BLaER1 treated with 17β-estradiol and CSF1 and Interleukin-3, amounts not matched to agents 10 nM and 100 nM (cell line): ENCODE data around the gene PRDM13.
"Not testable (repeated sequence)": the region's sequence is repeated elsewhere in the genome, so short reads cannot be mapped to it uniquely, and the experiment has no call there.

ENCODE experiments used
- H3K27ac ChIP-seq, 11 experiments: shearing (Covaris generic); formaldehyde crosslinking; 2 replicates each; pipeline ENCODE4 v1.8.1; 2022
- H3K27me3 ChIP-seq, 11 experiments: shearing (Covaris generic); formaldehyde crosslinking; 2 replicates each; pipeline ENCODE4 v1.8.1; 2022
- H3K36me3 ChIP-seq, 11 experiments: shearing (Covaris generic); formaldehyde crosslinking; 2 replicates each; pipeline ENCODE4 v1.8.1; 2022
- H3K4me1 ChIP-seq, 10 experiments: shearing (Covaris generic); formaldehyde crosslinking; 2 replicates each; pipeline ENCODE4 v1.8.1; 2022
- H3K4me2 ChIP-seq, 11 experiments: shearing (Covaris generic); formaldehyde crosslinking; 2 replicates each; pipeline ENCODE4 v1.8.1; 2022
- H3K4me3 ChIP-seq, 10 experiments: shearing (Covaris generic); formaldehyde crosslinking; 2 replicates each; pipeline ENCODE4 v1.8.1; 2022
- H3K9ac ChIP-seq, 11 experiments: shearing (Covaris generic); formaldehyde crosslinking; 2 replicates each; pipeline ENCODE4 v1.8.1; 2022
- H3K9me3 ChIP-seq, 11 experiments: shearing (Covaris generic); formaldehyde crosslinking; replicated peaks in 1 of 11; 2 replicates each; pipeline ENCODE4 v1.8.1; 2022
- H4K20me1 ChIP-seq, 11 experiments: shearing (Covaris generic); formaldehyde crosslinking; 2 replicates each; pipeline ENCODE4 v1.8.1; 2022
- Cebpa-rat ChIP-seq, 11 experiments: shearing (Covaris generic); IDR thresholded peaks; 2 replicates each; pipeline ENCODE4 v1.8.1; 2022

Gene PRDM13

DNA sequence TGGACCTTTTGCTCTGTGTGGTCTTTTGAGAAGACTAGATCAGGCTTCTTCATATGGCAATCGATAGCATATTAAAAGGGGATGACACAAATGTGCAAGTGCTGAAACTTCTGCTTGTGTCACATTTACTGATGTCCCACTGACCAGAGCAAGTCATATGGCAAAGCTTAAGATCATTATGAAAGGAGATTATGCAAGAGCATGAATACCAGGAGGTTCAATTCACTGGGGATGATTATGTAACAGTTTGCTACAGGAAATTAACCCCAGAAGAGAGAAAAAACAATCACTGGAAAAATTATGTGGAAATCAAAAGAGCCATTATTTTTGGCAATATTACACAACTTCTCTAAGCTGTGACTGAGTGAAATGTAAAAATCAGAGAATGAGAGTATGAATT, 13.7 kb upstream of the PRDM13 start:
- peaks cover 0 to 10% (median 7%) of the 10 kb centered on the region in 11 experiments; a peak in 11 of 22 replicates for H3K9me3 ChIP-seq
- TF ChIP-seq Cebpa-rat (IDR thresholded peaks at IDR 0.05), result 0 out of 22 replicates have a peak, but pooled peaks of 2 of the 11 experiments have one; percentile 10 to 44
- H3K27me3 ChIP-seq, result peaks cover 42 to 73% (median 64%) of the 10 kb centered on the region in 11 experiments
- H3K4me1 ChIP-seq, result peaks cover 0 to 15% (median 6%) of the 10 kb centered on the region in 10 experiments; a peak in 8 of 20 replicates
- H3K9ac ChIP-seq, result no peak overlapping the region
- no peak overlapping the region for H3K27ac ChIP-seq
- H3K4me3 ChIP-seq, result no peak overlapping the region
- H3K36me3 ChIP-seq, result no peaks in the 10 kb centered on the region
- peak overlapping the region in 4 of 11 experiments; percentile 16 to 47 (median 19); a peak in 7 of 22 replicates for H3K4me2 ChIP-seq
- peaks cover 0 to 12% (median 0%) of the 10 kb centered on the region in 11 experiments; a peak in 3 of 22 replicates for H4K20me1 ChIP-seq

DNA sequence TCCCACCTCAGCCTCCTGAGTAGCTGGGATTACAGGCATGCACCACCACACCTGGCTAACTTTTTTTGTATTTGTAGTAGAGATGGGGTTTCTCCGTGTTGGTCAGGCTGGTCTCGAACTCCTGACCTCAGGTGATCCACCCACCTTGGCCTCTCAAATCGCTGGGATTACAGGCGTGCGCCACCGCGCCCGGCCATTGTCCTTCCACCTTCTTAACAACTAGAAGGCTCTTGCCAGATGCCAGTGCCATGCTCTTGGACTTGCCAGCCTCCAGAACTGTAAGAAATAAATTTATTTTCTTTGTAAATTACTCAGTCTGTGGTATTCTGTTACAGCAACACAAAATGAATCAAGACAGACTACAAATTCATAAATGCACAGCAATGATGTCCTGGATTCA, 11.9 kb upstream of the PRDM13 start:
- not testable (repeated sequence) for H3K27ac ChIP-seq, H3K4me3 ChIP-seq, H3K36me3 ChIP-seq, H3K4me2 ChIP-seq, H3K9ac ChIP-seq, H3K9me3 ChIP-seq
- Histone ChIP-seq H4K20me1 (peaks cover 0 to 10% (median 0%) of the 10 kb centered on the region in 11 experiments; a peak in 3 of 22 replicates), H3K27me3 (peaks cover 32 to 61% (median 46%) of the 10 kb centered on the region in 11 experiments), H3K4me1 (peaks cover 0 to 12% (median 2%) of the 10 kb centered on the region in 10 experiments; a peak in 6 of 20 replicates)

DNA sequence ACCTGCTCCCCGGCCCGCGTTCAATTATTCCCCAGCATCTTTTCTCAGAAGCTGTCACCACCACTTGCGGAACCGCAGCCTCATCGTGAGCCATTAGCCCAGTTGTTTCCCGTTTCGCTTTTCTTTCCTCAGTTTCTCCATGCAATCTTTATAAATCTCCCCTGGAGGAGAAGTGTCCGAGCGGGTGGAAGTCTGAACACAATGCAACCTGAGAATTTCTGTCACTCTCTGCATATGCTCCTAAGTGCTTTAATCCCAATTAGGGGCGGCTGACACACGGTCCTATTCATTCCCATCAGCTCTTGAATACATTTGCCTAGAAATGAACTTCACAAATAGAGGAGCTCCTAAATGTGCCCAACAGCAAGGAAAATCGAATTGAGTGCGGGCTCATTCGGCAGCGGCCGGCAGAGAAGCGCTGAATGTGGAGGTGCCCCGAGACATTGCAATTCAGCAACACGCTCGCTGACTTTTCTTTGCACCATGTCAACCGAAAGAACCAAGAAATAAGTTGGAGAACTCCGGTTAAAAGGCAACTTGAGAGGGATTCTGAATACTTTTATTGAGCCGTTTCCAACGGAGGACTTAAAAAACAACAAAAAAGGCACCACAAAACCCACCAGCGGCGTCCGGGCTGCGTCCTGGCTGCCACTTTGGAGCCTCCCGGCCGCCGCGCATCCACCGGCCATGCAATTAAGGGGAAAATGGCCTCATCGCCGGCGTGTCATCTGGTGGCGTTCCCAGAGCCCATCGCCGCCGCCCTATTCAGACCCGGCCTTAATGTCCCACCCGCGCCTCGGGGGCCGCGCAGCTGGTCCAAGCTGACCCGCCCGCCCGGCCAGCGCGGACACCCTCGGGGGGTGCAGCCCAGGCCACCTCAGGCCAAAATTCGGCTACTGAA, 3.9 kb upstream of the PRDM13 start:
- peak overlapping the region in 4 of 10 experiments; percentile 7 to 63 (median 28); a peak in 2 of 20 replicates for H3K4me3 ChIP-seq
- TF ChIP-seq Cebpa-rat (IDR thresholded peaks at IDR 0.05), result no peak

DNA sequence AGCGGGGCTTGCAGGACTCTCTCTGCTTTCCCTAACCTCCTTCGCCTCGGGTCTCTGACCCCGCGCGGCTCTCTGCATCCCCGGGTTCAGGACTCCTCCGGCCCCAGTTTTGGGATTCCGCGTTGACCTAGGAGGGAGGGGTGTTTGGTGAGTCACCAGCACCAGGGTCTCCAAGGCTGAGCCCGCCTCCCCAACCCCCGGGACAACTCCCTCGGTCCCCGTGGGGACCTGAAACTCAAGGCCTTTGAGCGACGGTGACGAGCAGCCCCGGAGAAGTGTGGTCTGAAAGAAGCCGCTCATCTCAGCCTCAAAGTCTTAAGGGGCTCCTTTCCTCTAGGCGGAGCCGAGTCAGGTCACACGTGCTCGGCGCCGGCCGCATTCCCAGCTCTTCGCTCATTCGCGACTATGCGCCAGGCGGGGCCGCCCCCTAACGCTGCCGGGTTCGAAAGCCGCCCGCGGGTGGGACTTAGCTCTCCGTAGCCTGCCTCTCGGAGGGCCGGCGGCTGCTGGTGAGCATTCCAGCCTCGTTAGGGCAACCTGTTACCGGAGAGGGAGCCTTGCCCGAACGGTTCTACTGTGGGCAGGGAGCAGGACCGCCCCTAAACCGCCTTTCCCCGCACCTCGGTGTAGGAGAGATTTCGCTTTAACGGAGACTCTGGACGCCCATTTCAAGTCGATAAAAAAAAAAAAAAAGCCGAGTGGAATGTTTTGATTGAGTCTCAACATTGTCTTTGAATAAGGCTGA, 3.0 kb upstream of the PRDM13 start:
- peaks cover 0 to 19% (median 5%) of the 10 kb centered on the region in 11 experiments; a peak in 7 of 22 replicates for H4K20me1 ChIP-seq
- H3K4me3 ChIP-seq, result peak overlapping the region; percentile 34 to 63 (median 46); a peak in 19 of 20 replicates
- H3K9ac ChIP-seq, result peak overlapping the region in 2 of 11 experiments; percentile 35 to 55; a peak in 2 of 22 replicates
- H3K27me3 ChIP-seq, result peaks cover 79 to 86% (median 83%) of the 10 kb centered on the region in 11 experiments
- H3K36me3 ChIP-seq, result peaks cover 0 to 8% (median 0%) of the 10 kb centered on the region in 11 experiments; a peak in 3 of 22 replicates
- H3K27ac ChIP-seq, result no peak overlapping the region
- peak overlapping the region; percentile 38 to 94 (median 67) for H3K4me2 ChIP-seq
- H3K4me1 ChIP-seq, result peaks cover 0 to 12% (median 9%) of the 10 kb centered on the region in 10 experiments; a peak in 14 of 20 replicates
- no peak for TF ChIP-seq Cebpa-rat (IDR thresholded peaks at IDR 0.05)
- H3K9me3 ChIP-seq, result peaks cover 28 to 61% (median 50%) of the 10 kb centered on the region in 11 experiments

More for the DNA sequence above, 3.9 kb upstream of the PRDM13 start:
- Histone ChIP-seq H3K4me1 (peaks cover 0 to 12% (median 9%) of the 10 kb centered on the region in 10 experiments; a peak in 14 of 20 replicates), H3K9me3 (peaks cover 20 to 52% (median 42%) of the 10 kb centered on the region in 11 experiments), H3K27me3 (peaks cover 71 to 84% (median 75%) of the 10 kb centered on the region in 11 experiments), H4K20me1 (peaks cover 0 to 19% (median 5%) of the 10 kb centered on the region in 11 experiments; a peak in 7 of 22 replicates), H3K36me3 (peaks cover 0 to 8% (median 0%) of the 10 kb centered on the region in 11 experiments; a peak in 3 of 22 replicates), H3K27ac (no peak overlapping the region), H3K9ac (no peak overlapping the region), H3K4me2 (peak overlapping the region in 3 of 11 experiments; percentile 78 to 94 (median 93); a peak in 5 of 22 replicates)

DNA sequence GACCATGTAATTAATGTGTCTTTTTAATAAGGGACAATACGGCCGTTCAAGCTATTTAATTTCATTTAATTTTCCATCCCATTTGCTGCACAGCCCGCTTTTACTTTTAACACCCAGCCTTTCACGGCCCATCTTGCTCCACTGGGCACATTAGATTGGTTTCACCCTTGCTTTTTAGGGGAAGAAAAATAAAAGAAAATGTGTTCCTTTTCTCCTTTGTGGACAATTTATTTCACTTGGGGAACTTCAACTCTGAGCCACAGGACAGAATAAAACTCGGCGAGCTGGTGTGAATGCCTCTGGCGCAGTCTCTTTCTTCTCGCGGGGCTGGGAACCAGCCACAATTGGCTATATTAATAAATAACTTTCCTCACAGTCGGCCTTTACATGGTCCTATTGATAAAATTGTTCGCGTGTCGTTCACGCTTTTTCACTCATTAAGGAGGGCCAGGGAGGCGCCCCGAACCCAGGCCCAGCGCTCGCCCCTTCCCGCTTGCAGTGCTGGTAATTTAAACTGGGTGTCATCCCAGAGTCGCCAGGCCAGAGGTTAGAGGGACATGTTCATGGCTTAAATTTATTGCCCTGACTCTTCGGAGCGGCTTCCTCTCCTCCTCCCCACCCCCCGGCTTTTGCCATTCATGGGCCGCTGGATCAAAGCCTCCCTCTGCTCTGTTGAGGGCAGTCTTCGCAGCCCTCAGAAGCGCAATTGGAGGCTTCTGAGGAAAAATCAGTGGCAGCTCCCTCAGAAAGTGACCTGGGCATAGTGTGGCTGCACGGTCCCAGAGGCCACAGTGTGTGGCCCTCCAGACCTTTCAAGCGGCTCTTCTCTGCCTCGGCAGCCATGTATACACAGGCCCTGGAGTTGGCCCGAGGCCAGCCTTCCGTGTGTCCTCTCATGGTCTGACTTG, 2.2 kb upstream of the PRDM13 start:
- TF ChIP-seq Cebpa-rat (IDR thresholded peaks at IDR 0.05), result no peak

DNA sequence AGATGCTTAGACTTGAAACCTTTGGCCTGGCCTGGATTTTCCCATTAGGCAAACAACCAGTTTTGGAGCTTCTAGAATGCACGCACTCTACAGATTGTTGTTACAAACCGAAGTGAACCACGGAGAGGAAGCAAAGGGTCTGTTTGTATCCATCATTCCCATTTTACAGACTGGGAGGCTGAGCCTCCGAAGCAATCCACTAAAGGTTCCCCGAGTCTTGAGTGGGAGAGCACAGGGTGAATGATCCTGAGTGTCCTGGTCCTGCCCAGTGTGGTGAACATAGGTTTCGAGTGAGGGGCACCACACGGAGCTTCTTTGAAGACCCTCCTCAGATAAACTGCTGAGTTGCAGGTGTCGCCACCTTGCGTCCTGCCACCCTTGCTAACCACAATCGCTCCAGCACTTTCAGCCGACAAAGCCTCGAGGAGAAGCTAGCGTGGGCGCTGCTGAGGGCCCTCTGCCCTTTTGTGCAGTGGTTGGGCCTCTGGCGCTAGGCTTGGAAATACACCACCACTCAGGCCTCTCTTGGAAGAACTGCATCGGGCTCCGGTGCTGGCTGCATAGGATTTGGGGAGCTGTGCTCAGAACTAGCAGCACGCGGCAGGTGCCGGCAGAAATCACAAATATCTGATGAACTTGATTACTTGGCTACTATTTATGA, 1.4 kb upstream of the PRDM13 start:
- Histone ChIP-seq H3K4me3 (no peak overlapping the region; a peak in 1 of 20 replicates), H3K27me3 (peaks cover 81 to 96% (median 92%) of the 10 kb centered on the region in 11 experiments), H3K4me2 (no peak overlapping the region)

More for the DNA sequence above, 2.2 kb upstream of the PRDM13 start:
- peaks cover 30 to 65% (median 57%) of the 10 kb centered on the region in 11 experiments for H3K9me3 ChIP-seq
- H3K27ac ChIP-seq, result no peak overlapping the region
- H3K36me3 ChIP-seq, result peaks cover 0 to 8% (median 0%) of the 10 kb centered on the region in 11 experiments; a peak in 3 of 22 replicates
- H3K4me3 ChIP-seq, result peak overlapping the region in 7 of 10 experiments; percentile 34 to 63 (median 47); a peak in 15 of 20 replicates
- H3K4me1 ChIP-seq, result peaks cover 3 to 15% (median 11%) of the 10 kb centered on the region in 10 experiments; a peak in 18 of 20 replicates
- peak overlapping the region in 1 of 11 experiments; percentile 35; a peak in 1 of 22 replicates for H3K9ac ChIP-seq
- H3K27me3 ChIP-seq, result peaks cover 81 to 94% (median 91%) of the 10 kb centered on the region in 11 experiments
- H4K20me1 ChIP-seq, result peaks cover 0 to 19% (median 5%) of the 10 kb centered on the region in 11 experiments; a peak in 7 of 22 replicates
- peak overlapping the region; percentile 38 to 94 (median 67); a peak in 19 of 22 replicates for H3K4me2 ChIP-seq

More for the DNA sequence above, 1.4 kb upstream of the PRDM13 start:
- peaks cover 11 to 22% (median 19%) of the 10 kb centered on the region in 10 experiments for H3K4me1 ChIP-seq
- H3K9me3 ChIP-seq, result peaks cover 30 to 65% (median 57%) of the 10 kb centered on the region in 11 experiments
- no peak overlapping the region for H3K27ac ChIP-seq
- H4K20me1 ChIP-seq, result peaks cover 0 to 19% (median 5%) of the 10 kb centered on the region in 11 experiments; a peak in 7 of 22 replicates
- no peak overlapping the region for H3K9ac ChIP-seq
- TF ChIP-seq Cebpa-rat (IDR thresholded peaks at IDR 0.05), result no peak
- H3K36me3 ChIP-seq, result peaks cover 0 to 8% (median 0%) of the 10 kb centered on the region in 11 experiments; a peak in 3 of 22 replicates
